Mucosa of descending colon (tissue), 3 donors: ENCODE measurements around the gene MFAP2. TPM values are rescaled to one million over a fixed set of nuclear protein-coding genes. Genes with fewer than 3 reads are reported as not detected.
A peak's percentile ranks its signal among the peaks of the same experiment; 100 is the strongest.

Experiments used
- ATAC-seq: fragments of 200-7000 bp; cut with Tn5 transposase; one replicate; pipeline ENCODE4 v1.9.1; 2020; ENCODE audit warnings: mild to moderate bottlenecking, moderate library complexity
- DNase-seq, 3 donors: peaks; one replicate each; pipeline ENCODE4 v3.0.0-alpha.2; 2020
- H3K36me3 ChIP-seq: fragments of 200-600 bp; one replicate; pipeline ENCODE4 v1.8.0; 2021; ENCODE audit warnings: low read depth, mild to moderate bottlenecking
- H3K4me1 ChIP-seq: fragments of 200-600 bp; one replicate; pipeline ENCODE4 v1.8.0; 2021; ENCODE audit warnings: low read depth, mild to moderate bottlenecking
- H3K4me3 ChIP-seq: fragments of 200-600 bp; one replicate; pipeline ENCODE4 v1.8.0; 2021; ENCODE audit warnings: mild to moderate bottlenecking
- H3K9me3 ChIP-seq: fragments of 200-600 bp; one replicate; pipeline ENCODE4 v1.8.0; 2021; ENCODE audit warnings: mild to moderate bottlenecking
- CTCF ChIP-seq: fragments of 200-600 bp; IDR thresholded peaks from one replicate; pipeline ENCODE4 v1.8.0; 2022; ENCODE audit warnings: antibody characterized with exemption, mild to moderate bottlenecking
- intact Hi-C, 2 donors: fragments of 100-400 bp; cut with DNase I in 1 of 2; cut with micrococcal nuclease in 1 of 2; formaldehyde crosslinking; loops; one replicate each; pipeline versions ENCODE4 v1.11.0 to v1.11.1; 2022; cut with DNase I, micrococcal nuclease
- total RNA-seq, 3 donors: library from RNA; stranded (reverse); fragmentation: NEBNext Ultra II Directional in 2 of 3; extraction: Animal tissue kit (Norgen Biotek cat#: 25700) in 2 of 3; gene quantifications; one replicate each; pipeline versions ENCODE4 v1.2.1 to v1.2.4, GENCODE V29; 2021 to 2023
- donor health status: DM: no; HTN: no; CAD: no; lungs with moderate emphysema.
- donor health status: DM: no; HTN: no; CAD: no.
- donor health status: DM: no; HTN: yes; CAD: no.

The MFAP2 gene
- total RNA-seq, 3 donors from 2014 or later, result 2.4 to 6.3 (median 5.4) TPM

- Histone ChIP-seq H3K4me1 (no peaks in the 10 kb centered on the region), H3K9me3 (no peaks in the 10 kb centered on the region), H3K36me3 (no peaks in the 10 kb centered on the region), H3K4me3 (no peak overlapping the region)
- TF ChIP-seq CTCF, result no peak
- intact Hi-C loops, result no loop called here
- DNase-seq (no peak), ATAC-seq (no peak)
Observed at GRCh38 chr1:16969651-16970050, 10.8 kb downstream of the MFAP2 start.

- intact Hi-C loops, result no loop called here
- Histone ChIP-seq H3K9me3 (no peaks in the 10 kb centered on the region), H3K4me3 (no peak overlapping the region), H3K36me3 (no peaks in the 10 kb centered on the region), H3K4me1 (no peaks in the 10 kb centered on the region)
- ATAC-seq (no peak), DNase-seq (no peak)
- no peak for TF ChIP-seq CTCF
Observed at GRCh38 chr1:16969057-16969611, 11.3 kb downstream of the MFAP2 start.

- no peak for TF ChIP-seq CTCF
- H3K36me3 ChIP-seq, result no peaks in the 10 kb centered on the region
- intact Hi-C loops, result no loop called here
- ATAC-seq (no peak), DNase-seq (no peak)
- no peaks in the 10 kb centered on the region for H3K4me1 ChIP-seq
- H3K4me3 ChIP-seq, result no peak overlapping the region
- no peaks in the 10 kb centered on the region for H3K9me3 ChIP-seq
Observed at GRCh38 chr1:16968372-16968771, 12.0 kb downstream of the MFAP2 start.

- intact Hi-C loops, result no loop called here
- no peaks in the 10 kb centered on the region for H3K36me3 ChIP-seq
- DNase-seq (no peak), ATAC-seq (no peak)
- H3K4me1 ChIP-seq, result no peaks in the 10 kb centered on the region
- H3K4me3 ChIP-seq, result no peak overlapping the region
- no peak for TF ChIP-seq CTCF
- H3K9me3 ChIP-seq, result no peaks in the 10 kb centered on the region
Observed at GRCh38 chr1:16967962-16968361, 12.5 kb downstream of the MFAP2 start.

GRCh38 chr1:16967095-16967575 is 13.3 kb downstream of the MFAP2 start:
- DNase-seq, result peak in 1 of 3 donors; percentile 50
- intact Hi-C loops, result no loop called here

More at GRCh38 chr1:16967095-16967575, 13.3 kb downstream of the MFAP2 start:
- Histone ChIP-seq H3K36me3 (no peaks in the 10 kb centered on the region), H3K4me3 (no peak overlapping the region), H3K4me1 (no peaks in the 10 kb centered on the region), H3K9me3 (no peaks in the 10 kb centered on the region)
- no peak for TF ChIP-seq CTCF
- ATAC-seq, result no peak
